H1 (cell line): ENCODE results near the gene MEX3D. TPM values are rescaled to one million over a fixed set of nuclear protein-coding genes. Genes with fewer than 3 reads are reported as not detected.

ENCODE experiments used
- CTCF ChIA-PET: fragments of 300-600 bp; sonication (Branson Sonifier 250); formaldehyde crosslinking; loops from one replicate; lab custom pipeline; 2021; ENCODE audit not compliant: partially characterized antibody; lab: Charles Lee
- POLR2A ChIA-PET: fragments of 300-600 bp; sonication (Branson Sonifier 250); formaldehyde crosslinking; loops from one replicate; lab custom pipeline; 2021; ENCODE audit warnings: inconsistent platforms; ENCODE audit not compliant: partially characterized antibody; lab: Charles Lee
- DNase-seq, 2 experiments: peaks; one replicate each; pipeline versions ENCODE4 v3.0.0 to v3.0.0-alpha.2; 2010 to 2022; ENCODE audit warnings: low spot score in 2 of 2, low read depth in 1 of 2, mixed read lengths in 1 of 2
- FAIRE-seq: peaks from 2 replicates; lab custom pipeline; 2011; peaks lifted over from hg19 to GRCh38; lab: Jason Lieb, UNC
- H2AFZ ChIP-seq: 2 replicates; pipeline ENCODE4 v1.8.1; 2012; ENCODE audit warnings: low read length, inconsistent platforms
- H2AK5ac ChIP-seq: 2 replicates; pipeline ENCODE4 v1.6.1; 2013; ENCODE audit warnings: low read depth, low read length
- H2BK120ac ChIP-seq: replicated peaks from 2 replicates; pipeline ENCODE3; 2013; ENCODE audit warnings: low read depth, low read length, inconsistent platforms
- H2BK12ac ChIP-seq: 2 replicates; pipeline ENCODE4 v1.6.1; 2013; ENCODE audit warnings: low read depth, low read length
- H2BK15ac ChIP-seq: 2 replicates; pipeline ENCODE4 v1.6.1; 2013; ENCODE audit warnings: low read length
- H2BK20ac ChIP-seq: 2 replicates; pipeline ENCODE4 v1.6.1; 2013; ENCODE audit warnings: low read length
- H2BK5ac ChIP-seq: 2 replicates; pipeline ENCODE4 v1.6.1; 2013; ENCODE audit warnings: low read depth, low read length
- H3K14ac ChIP-seq: 2 replicates; pipeline ENCODE4 v1.6.1; 2013; ENCODE audit warnings: inconsistent platforms; ENCODE audit not compliant: insufficient read length
- H3K18ac ChIP-seq: 2 replicates; pipeline ENCODE4 v1.6.1; 2013; ENCODE audit warnings: low read length; ENCODE audit errors: extremely low read depth
- H3K23ac ChIP-seq: 2 replicates; pipeline ENCODE4 v1.6.1; 2013; ENCODE audit warnings: inconsistent platforms; ENCODE audit not compliant: insufficient read length
- H3K23me2 ChIP-seq: 2 replicates; pipeline ENCODE4 v1.6.1; 2013; ENCODE audit warnings: low read depth, low read length
- H3K27ac ChIP-seq: 2 replicates; pipeline ENCODE4 v1.6.1; 2011; ENCODE audit warnings: low read depth, low read length, inconsistent platforms
- H3K27me3 ChIP-seq, 4 experiments: replicated peaks in 1 of 4; 1 replicate in 1 of 4; 2 replicates in 3 of 4; pipeline versions ENCODE4 v1.6.1 to v1.8.1; 2011 to 2013; ENCODE audit warnings: low read length in 3 of 4, mild to moderate bottlenecking in 3 of 4, inconsistent platforms in 2 of 4, mixed read lengths in 2 of 4, moderate library complexity in 1 of 4; ENCODE audit not compliant: control insufficient read depth in 3 of 4, insufficient read depth in 3 of 4; ENCODE audit errors: extremely low read depth in 1 of 4
- H3K36me3 ChIP-seq, 4 experiments: 2 replicates each; pipeline versions ENCODE4 v1.6.1 to v1.8.1; 2011 to 2013; ENCODE audit warnings: mild to moderate bottlenecking in 4 of 4, low read length in 3 of 4, moderate library complexity in 2 of 4, control low read depth in 1 of 4, inconsistent platforms in 1 of 4; ENCODE audit not compliant: insufficient read depth in 4 of 4, control insufficient read depth in 2 of 4
- H3K4ac ChIP-seq: replicated peaks from 2 replicates; pipeline ENCODE3; 2013; ENCODE audit warnings: low read length, low read depth, mixed read lengths, inconsistent platforms; ENCODE audit not compliant: insufficient read length
- H3K4me1 ChIP-seq, 4 experiments: replicated peaks in 1 of 4; 1 replicate in 1 of 4; 2 replicates in 3 of 4; pipeline versions ENCODE4 v1.6.1 to v1.8.1; 2011 to 2013; ENCODE audit warnings: low read length in 3 of 4, inconsistent platforms in 2 of 4, mixed read lengths in 1 of 4; ENCODE audit not compliant: insufficient read depth in 4 of 4, control insufficient read depth in 3 of 4
- H3K4me2 ChIP-seq, 2 experiments: 2 replicates each; pipeline versions ENCODE4 v1.6.1 to v1.8.1; 2011 to 2013; ENCODE audit warnings: low read depth in 2 of 2, low read length in 2 of 2, control low read depth in 1 of 2, inconsistent platforms in 1 of 2, mild to moderate bottlenecking in 1 of 2; ENCODE audit not compliant: insufficient read depth in 1 of 2
- H3K4me3 ChIP-seq, 4 experiments: fragments of 200-600, 300-600 bp in 1 of 4; sonication (generic), shearing (Covaris generic), sonication (Bioruptor Twin) in 1 of 4; 2 replicates each; pipeline versions ENCODE4 v1.5.1 to v1.8.1; 2011 to 2016; ENCODE audit warnings: low read length in 4 of 4, low read depth in 3 of 4, control low read depth in 2 of 4, inconsistent platforms in 2 of 4, mild to moderate bottlenecking in 2 of 4, mixed read lengths in 1 of 4, moderate library complexity in 1 of 4; ENCODE audit not compliant: insufficient read depth in 2 of 4; ENCODE audit errors: extremely low read depth in 1 of 4
- H3K56ac ChIP-seq: replicated peaks from 2 replicates; pipeline ENCODE3; 2013; ENCODE audit warnings: low read depth, mild to moderate bottlenecking, mixed read lengths, low read length, inconsistent platforms; ENCODE audit not compliant: insufficient read length
- H3K79me1 ChIP-seq: 2 replicates; pipeline ENCODE4 v1.6.1; 2013; ENCODE audit warnings: low read depth, low read length, control low read depth
- H3K79me2 ChIP-seq, 2 experiments: 2 replicates each; pipeline versions ENCODE4 v1.6.1 to v1.8.1; 2012 to 2013; ENCODE audit warnings: low read length in 2 of 2, mild to moderate bottlenecking in 2 of 2, inconsistent platforms in 1 of 2; ENCODE audit not compliant: insufficient read depth in 2 of 2, control insufficient read depth in 1 of 2
- H3K9ac ChIP-seq, 4 experiments: replicated peaks in 1 of 4; 1 replicate in 1 of 4; 2 replicates in 3 of 4; pipeline versions ENCODE4 v1.6.1 to v1.8.1; 2011 to 2013; ENCODE audit warnings: low read depth in 3 of 4, low read length in 3 of 4, control low read depth in 2 of 4, mild to moderate bottlenecking in 2 of 4, moderate library complexity in 2 of 4, inconsistent platforms in 1 of 4; ENCODE audit errors: extremely low read depth in 1 of 4
- H3K9me3 ChIP-seq, 2 experiments: 2 replicates each; pipeline versions ENCODE4 v1.6.1 to v1.8.1; 2012 to 2013; ENCODE audit warnings: mild to moderate bottlenecking in 2 of 2, moderate library complexity in 2 of 2, control low read depth in 1 of 2, inconsistent platforms in 1 of 2, low read depth in 1 of 2, low read length in 1 of 2, mixed read lengths in 1 of 2; ENCODE audit not compliant: insufficient read depth in 2 of 2
- H4K20me1 ChIP-seq, 2 experiments: replicated peaks in 1 of 2; 2 replicates each; pipeline versions ENCODE3 to v1.8.1; 2011 to 2013; ENCODE audit warnings: inconsistent platforms in 2 of 2, low read length in 2 of 2, mild to moderate bottlenecking in 1 of 2; ENCODE audit not compliant: insufficient read depth in 2 of 2, control insufficient read depth in 1 of 2
- H4K5ac ChIP-seq: 2 replicates; pipeline ENCODE4 v1.6.1; 2013; ENCODE audit warnings: low read length, low read depth, mixed read lengths, inconsistent platforms; ENCODE audit not compliant: insufficient read length
- H4K8ac ChIP-seq: 2 replicates; pipeline ENCODE4 v1.8.0; 2013; ENCODE audit warnings: mild to moderate bottlenecking, moderate library complexity, low read length, inconsistent platforms; ENCODE audit not compliant: insufficient read depth; ENCODE audit errors: extremely low read depth
- H4K91ac ChIP-seq: replicated peaks from 2 replicates; pipeline ENCODE3; 2013; ENCODE audit warnings: low read length, mixed read lengths, inconsistent platforms; ENCODE audit not compliant: insufficient read length
- CREB1 ChIP-seq: IDR thresholded peaks from 2 replicates; pipeline ENCODE4 v1.6.1; 2012; ENCODE audit warnings: inconsistent platforms
- WGBS, 2 experiments: shearing (Covaris generic) in 1 of 2; methylation state at CpG; one replicate each; pipeline versions ENCODE4 v1.1.6 to v1.1.7; 2013 to 2015; ENCODE audit warnings: low lambda C conversion rate in 2 of 2, mixed read lengths in 2 of 2, inconsistent platforms in 1 of 2, low coverage in 1 of 2, missing lambda C conversion rate in 1 of 2; ENCODE audit not compliant: insufficient replicate concordance in 2 of 2, insufficient coverage in 1 of 2, insufficient read length in 1 of 2; ENCODE audit errors: extremely low coverage in 1 of 2, missing lambda C conversion rate in 1 of 2; 5-methylcytosine and 5-hydroxymethylcytosine counted together
- polyA plus RNA-seq, 7 experiments: library from polyadenylated mRNA; depleted of rRNA in 3 of 7; stranded (reverse) in 5 of 7; unstranded in 2 of 7; fragments of >200 nt in 5 of 7; fragments of 200-250 nt in 2 of 7; gene quantifications; 1 replicate in 5 of 7; 2 replicates in 1 of 7; 4 replicates in 1 of 7; pipeline versions ENCODE4 v1.2.1 to v1.2.3, GENCODE V29; 2011 to 2013; ENCODE audit warnings: missing spikeins in 2 of 7, mixed read lengths in 2 of 7
- total RNA-seq: library from RNA; stranded (reverse); fragmentation: NEBNext Ultra II Directional; extraction: Animal tissue kit (Norgen Biotek cat#: 25700); gene quantifications from 2 replicates; pipeline ENCODE4 v1.2.1, GENCODE V29; 2021

MEX3D gene
- total and polyA plus RNA-seq, 2 of the 8 experiments (the other 6 are each of a cell fraction or from before 2014, with no cell fraction given): 20.8 to 78.8 TPM

- no peaks in the 10 kb centered on the region for H3K9me3 ChIP-seq
- H2AFZ ChIP-seq: no peak overlapping the region
- H3K79me1 ChIP-seq: 0 out of 2 replicates have a peak, but pooled peaks cover 2% of the 10 kb centered on the region
- H3K4me1 ChIP-seq: no peaks in the 10 kb centered on the region
- no peak overlapping the region; the same call in 1 of the 2 replicates for H4K8ac ChIP-seq
- no peak overlapping the region for H2BK12ac ChIP-seq
- TF ChIP-seq CREB1: no peak
- TF ChIP-seq, all 59 proteins: peak for 0
- POLR2A ChIA-PET: interaction anchor here (0.5 to 8.8 kb wide), 11 partner anchors 8 to 362 kb away, joined by 3 to 148 read pairs (median 3); partner anchors contain the start of genes MBD3 and MEX3D
- Histone ChIP-seq H3K9ac (no peak overlapping the region), H2BK5ac (no peak overlapping the region), H3K4me2 (no peak overlapping the region), H3K23me2 (no peaks in the 10 kb centered on the region), H3K18ac (no peak overlapping the region), H4K5ac (no peak overlapping the region), H3K36me3 (peaks cover 7 to 53% (median 37%) of the 10 kb centered on the region in 4 experiments; a peak in 6 of 8 replicates), H2BK15ac (no peak overlapping the region), H3K79me2 (no peaks in the 10 kb centered on the region), H4K20me1 (peaks cover 0 to 18% of the 10 kb centered on the region in 2 experiments), H2BK20ac (no peak overlapping the region), H2AK5ac (no peak overlapping the region), H3K56ac (no peak overlapping the region), H3K27ac (no peak overlapping the region; the same call in 1 of the 2 replicates), H3K23ac (no peak overlapping the region), H3K27me3 (no peaks in the 10 kb centered on the region), H3K4ac (no peak overlapping the region), H3K14ac (no peak overlapping the region), H3K4me3 (no peak overlapping the region), H2BK120ac (no peak overlapping the region), H4K91ac (no peak overlapping the region)
- CTCF ChIA-PET: interaction anchor here (0.7 to 4.5 kb wide), 3 partner anchors 11 to 37 kb away, joined by 3 to 25 read pairs (median 3); no protein-coding TSS in a partner anchor
- WGBS, 2 experiments: 94% methylated on average over 40 of the region's 49 CpGs; no CpG with 5 or more reads in 1 of the 2 experiments
- no peak for DNase-seq
- FAIRE-seq: no peak
Observed at GRCh38 chr19:1577929-1578618, 9.9 kb upstream of the MEX3D start.
